ENCODE measurements around the gene ZSCAN5A.
"Not testable (repeated sequence)": the region's sequence is repeated elsewhere in the genome, so short reads cannot be mapped to it uniquely, and the experiment has no call there.

- TF ChIP-seq, protein P1, sequence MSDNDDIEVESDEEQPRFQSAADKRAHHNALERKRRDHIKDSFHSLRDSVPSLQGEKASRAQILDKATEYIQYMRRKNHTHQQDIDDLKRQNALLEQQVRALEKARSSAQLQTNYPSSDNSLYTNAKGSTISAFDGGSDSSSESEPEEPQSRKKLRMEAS (IDR thresholded peaks at IDR 0.05; ENCODE audit: low read depth, low read length) = not testable (repeated sequence)
- not testable (repeated sequence) for TF ChIP-seq POLR2A (IDR thresholded peaks at IDR 0.05; ENCODE audit: low read depth, low read length); TAF1 (IDR thresholded peaks at IDR 0.05; ENCODE audit: borderline replicate concordance, low read depth, low read length); POLR2AphosphoS5 (IDR thresholded peaks at IDR 0.05; ENCODE audit: low read length); BACH1 (IDR thresholded peaks at IDR 0.05; ENCODE audit: borderline replicate concordance); FOXK2 (IDR thresholded peaks at IDR 0.05); SUPT20H (IDR thresholded peaks at IDR 0.05; ENCODE audit: borderline replicate concordance, control insufficient read depth, low read depth, low read length); TCF12 (IDR thresholded peaks at IDR 0.05; ENCODE audit: low read depth, low read length); EZH2 (IDR thresholded peaks at IDR 0.05; ENCODE audit: borderline replicate concordance, control insufficient read depth, low read depth, low read length); MLLT1 (IDR thresholded peaks at IDR 0.05); MYC (IDR thresholded peaks at IDR 0.05; ENCODE audit: insufficient read depth, insufficient read length, insufficient replicate concordance, low read length, severe bottlenecking)
- TF ChIP-seq, protein P2, sequence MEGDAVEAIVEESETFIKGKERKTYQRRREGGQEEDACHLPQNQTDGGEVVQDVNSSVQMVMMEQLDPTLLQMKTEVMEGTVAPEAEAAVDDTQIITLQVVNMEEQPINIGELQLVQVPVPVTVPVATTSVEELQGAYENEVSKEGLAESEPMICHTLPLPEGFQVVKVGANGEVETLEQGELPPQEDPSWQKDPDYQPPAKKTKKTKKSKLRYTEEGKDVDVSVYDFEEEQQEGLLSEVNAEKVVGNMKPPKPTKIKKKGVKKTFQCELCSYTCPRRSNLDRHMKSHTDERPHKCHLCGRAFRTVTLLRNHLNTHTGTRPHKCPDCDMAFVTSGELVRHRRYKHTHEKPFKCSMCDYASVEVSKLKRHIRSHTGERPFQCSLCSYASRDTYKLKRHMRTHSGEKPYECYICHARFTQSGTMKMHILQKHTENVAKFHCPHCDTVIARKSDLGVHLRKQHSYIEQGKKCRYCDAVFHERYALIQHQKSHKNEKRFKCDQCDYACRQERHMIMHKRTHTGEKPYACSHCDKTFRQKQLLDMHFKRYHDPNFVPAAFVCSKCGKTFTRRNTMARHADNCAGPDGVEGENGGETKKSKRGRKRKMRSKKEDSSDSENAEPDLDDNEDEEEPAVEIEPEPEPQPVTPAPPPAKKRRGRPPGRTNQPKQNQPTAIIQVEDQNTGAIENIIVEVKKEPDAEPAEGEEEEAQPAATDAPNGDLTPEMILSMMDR (IDR thresholded peaks at IDR 0.05 in 2 of 3, conservative IDR thresholded peaks at IDR 0.05 in 1 of 3; ENCODE audit: control insufficient read depth in 2 of 3, extremely low read depth in 1 of 3, insufficient read depth in 1 of 3, low read depth in 3 of 3, low read length in 3 of 3) = not testable (repeated sequence)
- TF ChIP-seq, protein P3, sequence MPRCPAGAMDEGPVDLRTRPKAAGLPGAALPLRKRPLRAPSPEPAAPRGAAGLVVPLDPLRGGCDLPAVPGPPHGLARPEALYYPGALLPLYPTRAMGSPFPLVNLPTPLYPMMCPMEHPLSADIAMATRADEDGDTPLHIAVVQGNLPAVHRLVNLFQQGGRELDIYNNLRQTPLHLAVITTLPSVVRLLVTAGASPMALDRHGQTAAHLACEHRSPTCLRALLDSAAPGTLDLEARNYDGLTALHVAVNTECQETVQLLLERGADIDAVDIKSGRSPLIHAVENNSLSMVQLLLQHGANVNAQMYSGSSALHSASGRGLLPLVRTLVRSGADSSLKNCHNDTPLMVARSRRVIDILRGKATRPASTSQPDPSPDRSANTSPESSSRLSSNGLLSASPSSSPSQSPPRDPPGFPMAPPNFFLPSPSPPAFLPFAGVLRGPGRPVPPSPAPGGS (IDR thresholded peaks at IDR 0.05; ENCODE audit: borderline replicate concordance, insufficient read depth, low read depth, low read length, poor library complexity, severe bottlenecking) = not testable (repeated sequence)
These were observed 138.8 kb downstream of the ZSCAN5A start, which contains the start of gene GALP for GRCh38 chr19:56175861-56176307.

All from GM12878 (cell line).